GM18867 (cell line): Measurements from ENCODE around the gene POU4F2.

ENCODE experiments used
- ATAC-seq: cut with Tn5 transposase; IDR thresholded peaks from one replicate; pipeline ENCODE4 v1.9.1; 2021; ENCODE audit warnings: mild to moderate bottlenecking, moderate library complexity; ENCODE audit not compliant: unreplicated experiment

Gene POU4F2, protein sequence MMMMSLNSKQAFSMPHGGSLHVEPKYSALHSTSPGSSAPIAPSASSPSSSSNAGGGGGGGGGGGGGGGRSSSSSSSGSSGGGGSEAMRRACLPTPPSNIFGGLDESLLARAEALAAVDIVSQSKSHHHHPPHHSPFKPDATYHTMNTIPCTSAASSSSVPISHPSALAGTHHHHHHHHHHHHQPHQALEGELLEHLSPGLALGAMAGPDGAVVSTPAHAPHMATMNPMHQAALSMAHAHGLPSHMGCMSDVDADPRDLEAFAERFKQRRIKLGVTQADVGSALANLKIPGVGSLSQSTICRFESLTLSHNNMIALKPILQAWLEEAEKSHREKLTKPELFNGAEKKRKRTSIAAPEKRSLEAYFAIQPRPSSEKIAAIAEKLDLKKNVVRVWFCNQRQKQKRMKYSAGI

GRCh38 chr4:146638786-146639505, at the start of gene POU4F2:
POU4F2 (plus strand) TSS chr4:146638893; CDS start chr4:146639141, 248 bp downstream.
- no peak for ATAC-seq

DNA sequence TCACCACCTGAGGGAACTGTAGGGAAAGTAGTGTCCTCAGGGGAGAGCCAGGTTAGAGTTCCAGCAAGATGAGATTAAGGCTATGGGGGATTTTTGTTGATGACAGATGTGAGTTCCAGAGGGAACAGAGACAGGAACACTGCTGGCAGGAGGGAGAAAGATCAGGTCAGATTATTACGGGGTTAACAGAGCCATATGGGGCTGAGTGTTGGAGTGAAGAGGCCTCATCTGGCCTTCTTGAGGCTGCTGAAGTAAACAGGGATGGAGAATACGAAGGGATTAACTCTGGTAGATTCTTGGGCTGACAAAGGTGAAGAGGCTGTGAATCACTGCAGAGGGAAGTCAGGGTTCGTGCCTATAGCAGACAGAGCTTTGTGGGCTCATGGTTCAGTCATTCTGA, 47.9 kb upstream of the POU4F2 start:
- no peak for ATAC-seq

- ATAC-seq = no peak
These were observed 46.7 kb upstream of the POU4F2 start for GRCh38 chr4:146592019-146592418.

DNA sequence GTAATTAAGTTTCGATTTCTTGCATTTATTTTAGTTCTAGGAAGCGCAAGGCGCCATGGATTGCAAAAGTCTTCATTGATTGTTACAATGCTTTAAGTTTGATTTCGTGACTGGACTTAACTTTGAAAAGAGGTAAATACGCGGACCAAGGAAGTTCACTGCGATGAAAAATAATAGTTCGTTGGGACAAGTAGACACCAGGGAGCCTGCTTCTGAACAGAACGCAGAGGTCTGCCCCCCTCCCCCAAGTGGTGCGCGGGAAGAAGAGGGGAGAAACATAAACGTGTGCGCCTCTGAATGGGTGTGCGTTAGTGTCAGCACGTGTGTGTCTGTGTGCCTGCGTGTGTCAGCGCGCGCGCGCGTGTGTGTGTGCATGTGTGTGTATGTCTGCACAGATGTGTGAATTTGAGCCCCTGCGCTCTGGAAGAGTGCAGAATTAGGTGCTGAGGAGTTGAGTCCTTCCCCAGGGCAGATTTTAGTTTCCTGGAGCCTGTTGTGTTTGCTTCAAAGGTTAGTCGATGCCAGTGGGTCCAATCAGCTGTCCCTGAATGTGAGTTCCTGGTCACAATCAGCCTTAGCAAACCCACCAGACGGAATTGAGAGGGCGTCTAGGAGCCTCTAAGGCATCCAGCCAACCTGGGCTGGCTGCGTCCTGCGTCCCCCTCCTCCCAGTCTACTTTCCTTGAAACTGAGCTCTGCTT, 5.8 kb upstream of the POU4F2 start:
- no peak for ATAC-seq

DNA sequence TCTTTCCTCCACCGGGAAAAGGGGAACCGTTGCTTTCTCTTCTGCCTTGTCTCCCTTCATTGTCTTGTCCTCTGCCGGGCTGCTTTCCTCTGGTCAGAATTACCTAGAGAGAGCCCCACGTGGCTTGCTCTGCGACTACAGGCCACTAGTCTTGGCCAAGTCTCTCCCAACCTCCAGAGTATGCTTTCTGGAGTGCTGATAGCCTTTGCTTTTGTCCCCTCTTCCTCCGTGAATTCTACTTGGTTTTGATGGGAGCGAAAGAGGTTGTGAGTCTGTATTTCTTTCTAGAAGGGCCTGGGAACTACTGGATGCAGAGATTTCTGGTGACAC, 5.3 kb upstream of the POU4F2 start:
- ATAC-seq = no peak

DNA sequence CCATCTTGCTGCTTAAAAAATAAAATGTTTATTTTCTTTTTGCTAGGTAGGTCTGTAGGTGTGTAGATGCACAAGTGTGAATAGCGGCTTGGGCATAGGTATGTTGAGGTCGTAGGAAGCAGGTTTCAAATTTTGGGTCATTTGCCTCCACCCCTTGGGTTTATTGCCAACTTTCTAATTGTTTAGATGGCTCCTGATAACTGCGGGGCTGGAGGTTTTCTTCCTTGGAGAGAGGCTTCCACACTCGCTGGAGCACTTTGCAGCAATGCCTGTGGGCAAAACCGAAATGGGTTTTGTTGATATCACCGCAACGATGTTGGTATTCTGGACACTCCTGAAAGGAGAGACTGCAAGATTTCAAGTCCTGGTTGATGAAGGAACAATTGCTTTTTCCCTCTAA, 3.9 kb upstream of the POU4F2 start:
- no peak for ATAC-seq

GRCh38 chr4:146637621-146638332, 916 bp upstream of the POU4F2 start:
- no peak for ATAC-seq

GRCh38 chr4:146638333-146638785, 334 bp upstream of the POU4F2 start:
- no peak for ATAC-seq

DNA sequence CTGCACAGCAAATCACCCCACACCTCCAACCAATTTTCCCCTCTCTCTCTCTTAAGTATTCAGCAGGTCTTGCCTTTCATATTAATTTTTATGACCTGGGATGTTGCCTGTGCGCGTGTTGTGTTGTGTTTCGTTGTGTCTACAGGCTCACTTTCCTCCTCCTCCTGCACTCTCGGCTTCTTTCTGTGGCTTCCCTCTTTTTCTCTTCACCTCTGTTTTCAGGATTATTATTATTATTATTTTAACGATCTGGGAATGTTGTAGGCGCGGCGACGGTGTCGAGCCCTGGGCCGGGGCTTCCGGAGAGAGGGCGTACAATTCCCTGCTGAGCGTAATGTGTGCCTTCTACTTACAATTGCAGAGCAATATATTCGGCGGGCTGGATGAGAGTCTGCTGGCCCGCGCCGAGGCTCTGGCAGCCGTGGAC, 826 bp downstream of the POU4F2 start:
- no peak for ATAC-seq

DNA sequence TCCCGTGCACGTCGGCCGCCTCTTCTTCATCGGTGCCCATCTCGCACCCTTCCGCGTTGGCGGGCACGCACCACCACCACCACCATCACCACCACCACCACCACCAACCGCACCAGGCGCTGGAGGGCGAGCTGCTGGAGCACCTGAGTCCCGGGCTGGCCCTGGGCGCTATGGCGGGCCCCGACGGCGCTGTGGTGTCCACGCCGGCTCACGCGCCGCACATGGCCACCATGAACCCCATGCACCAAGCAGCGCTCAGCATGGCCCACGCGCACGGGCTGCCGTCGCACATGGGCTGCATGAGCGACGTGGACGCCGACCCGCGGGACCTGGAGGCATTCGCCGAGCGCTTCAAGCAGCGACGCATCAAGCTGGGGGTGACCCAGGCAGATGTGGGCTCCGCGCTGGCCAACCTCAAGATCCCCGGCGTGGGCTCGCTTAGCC, 1.4 kb downstream of the POU4F2 start:
- no peak for ATAC-seq

DNA sequence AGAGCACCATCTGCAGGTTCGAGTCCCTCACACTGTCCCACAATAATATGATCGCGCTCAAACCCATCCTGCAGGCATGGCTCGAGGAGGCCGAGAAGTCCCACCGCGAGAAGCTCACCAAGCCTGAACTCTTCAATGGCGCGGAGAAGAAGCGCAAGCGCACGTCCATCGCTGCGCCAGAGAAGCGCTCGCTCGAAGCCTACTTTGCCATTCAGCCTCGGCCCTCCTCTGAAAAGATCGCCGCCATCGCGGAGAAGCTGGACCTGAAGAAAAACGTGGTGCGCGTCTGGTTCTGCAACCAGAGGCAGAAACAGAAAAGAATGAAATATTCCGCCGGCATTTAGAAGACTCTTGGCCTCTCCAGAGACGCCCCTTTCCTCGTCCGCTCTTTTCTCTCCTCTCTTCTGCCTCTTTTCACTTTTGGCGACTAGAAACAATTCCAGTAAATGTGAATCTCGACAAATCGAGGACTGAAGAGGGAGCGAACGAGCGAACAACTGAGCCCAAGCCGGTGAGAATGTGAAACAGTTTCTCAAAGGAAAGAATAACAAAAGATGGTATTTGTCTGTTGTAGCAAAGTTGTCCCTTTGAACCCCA, 1.9 kb downstream of the POU4F2 start:
- ATAC-seq = no peak

DNA sequence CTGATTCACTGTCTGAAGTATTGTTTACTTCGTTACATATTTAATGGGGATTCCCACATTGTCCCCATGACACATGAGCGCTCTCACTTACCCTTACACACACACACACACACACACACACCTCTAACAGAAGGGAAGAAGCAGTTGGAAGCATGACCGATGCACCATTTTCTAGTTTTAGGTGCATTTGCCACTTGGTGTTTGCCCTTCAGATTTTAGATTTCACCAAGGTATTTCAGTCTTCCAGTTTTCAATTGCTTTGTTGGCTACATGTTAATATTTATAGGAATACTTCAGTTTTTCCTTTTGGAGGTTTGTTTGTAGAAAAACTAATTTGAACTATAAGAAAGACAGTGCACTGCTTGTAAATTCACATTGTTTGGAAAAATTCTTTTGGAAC, 3.1 kb downstream of the POU4F2 start:
- no peak for ATAC-seq

DNA sequence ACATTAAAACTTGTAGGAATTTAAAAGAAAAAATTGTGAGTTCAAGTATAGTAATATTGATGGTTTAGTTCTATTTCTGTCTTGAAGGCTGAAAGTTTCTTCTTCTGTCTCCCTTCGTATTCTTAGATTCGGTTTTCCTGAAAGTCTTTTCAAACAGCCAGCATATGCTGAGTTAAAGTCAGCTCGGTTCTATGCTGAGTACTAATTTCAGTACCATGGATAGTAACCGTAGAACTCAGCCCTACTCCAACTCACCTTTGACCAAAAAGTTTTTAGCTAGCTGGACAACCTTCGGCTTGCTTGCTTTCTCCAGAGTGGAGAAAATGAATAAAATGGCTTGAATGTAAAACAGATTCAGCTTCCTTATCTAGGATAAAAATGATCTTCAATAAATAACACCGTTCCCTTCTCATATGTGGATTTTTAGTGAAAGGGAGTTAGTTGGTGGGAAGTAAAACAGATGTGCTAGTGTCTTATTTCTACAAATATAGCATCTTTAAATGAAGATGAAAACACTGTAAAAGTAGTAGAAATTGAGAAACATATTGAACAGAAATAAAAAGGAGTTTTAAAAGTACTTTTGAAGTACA, 5.2 kb downstream of the POU4F2 start:
- ATAC-seq = no peak

- ATAC-seq = no peak
These were observed 7.2 kb downstream of the POU4F2 start for GRCh38 chr4:146645921-146646320.

DNA sequence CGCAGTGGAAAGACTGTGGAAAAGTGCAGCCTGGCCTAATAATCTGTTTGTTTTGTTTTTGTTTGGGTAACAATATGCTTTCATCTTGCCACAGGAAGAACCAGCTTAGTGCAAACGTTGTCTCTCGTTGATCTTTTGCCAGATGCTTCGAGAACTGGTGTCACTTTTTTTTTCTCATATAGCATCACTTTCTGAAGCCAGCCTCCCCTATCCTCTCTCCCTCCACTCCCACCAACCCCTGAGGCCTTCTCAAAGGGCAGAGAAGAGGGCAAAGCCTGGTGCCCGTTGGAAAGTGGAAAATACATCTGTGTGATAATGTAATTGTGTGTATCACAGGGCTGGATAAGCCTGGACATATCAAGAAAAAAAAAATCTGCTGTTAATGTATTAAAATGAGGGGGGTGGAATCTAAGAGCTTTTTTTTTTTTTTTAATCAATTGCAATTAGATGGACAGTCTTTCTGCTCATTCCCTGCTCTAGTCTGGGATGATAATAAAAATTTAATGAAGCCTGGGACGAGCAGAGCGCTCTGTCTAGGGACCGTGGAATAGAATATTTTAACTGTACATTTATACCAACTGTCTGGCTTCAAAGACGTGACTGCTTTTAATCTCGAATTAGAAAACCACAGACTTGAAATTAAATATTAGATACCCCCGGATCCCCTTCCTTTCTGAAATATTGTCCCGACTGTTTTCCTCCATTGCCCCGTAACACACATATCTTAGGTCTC, 8.1 kb downstream of the POU4F2 start:
- ATAC-seq = no peak

- no peak for ATAC-seq
These were observed 9.1 kb downstream of the POU4F2 start for GRCh38 chr4:146647615-146648460.

GRCh38 chr4:146648461-146648783, 9.7 kb downstream of the POU4F2 start:
- ATAC-seq = no peak

DNA sequence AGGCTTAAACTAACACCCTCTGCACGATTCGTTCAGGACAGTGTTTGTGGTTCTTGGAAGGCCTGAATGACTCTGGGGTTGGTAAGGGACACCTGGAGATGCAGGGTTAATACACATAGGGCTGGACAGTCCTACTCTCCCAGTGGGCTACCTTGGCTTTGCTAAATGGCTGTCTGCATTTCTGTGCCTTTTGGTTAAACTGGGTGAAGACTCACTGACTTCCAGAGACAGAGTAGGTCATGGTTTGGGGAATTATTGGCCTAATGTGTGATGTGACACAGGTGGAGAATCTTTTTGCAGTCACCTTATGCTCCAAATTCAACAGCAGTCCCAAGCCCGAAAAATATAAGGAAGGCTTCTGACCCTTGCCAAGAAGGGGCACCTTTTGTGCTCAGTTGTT, 10.5 kb downstream of the POU4F2 start:
- ATAC-seq = no peak

- ATAC-seq = no peak
These were observed 11.3 kb downstream of the POU4F2 start for GRCh38 chr4:146650034-146650433.
